Stomach (tissue), 4 donors: Measurements from ENCODE around the gene CADPS.

Experiments
- CTCF ChIP-seq, 7 experiments: fragments of 450-650 bp in 4 of 7; fragments of 200-600 bp in 3 of 7; sonication (generic) in 3 of 7; IDR thresholded peaks; one replicate each; pipeline ENCODE4 v1.5.1; 2016 to 2019; ENCODE audit warnings: antibody characterized with exemption in 7 of 7, control low read depth in 2 of 7, mild to moderate bottlenecking in 1 of 7
- POLR2A ChIP-seq, 4 donors: fragments of 450-650 bp; IDR thresholded peaks; one replicate each; pipeline ENCODE4 v1.6.1; 2016; ENCODE audit warnings: antibody characterized with exemption in 4 of 4, control low read depth in 2 of 4, mild to moderate bottlenecking in 1 of 4, moderate library complexity in 1 of 4
- POLR2AphosphoS5 ChIP-seq, 3 donors: sonication (generic); formaldehyde crosslinking; IDR thresholded peaks; one replicate each; pipeline ENCODE4 v1.6.1; 2016; ENCODE audit warnings: antibody characterized with exemption in 3 of 3

- TF ChIP-seq CTCF (IDR thresholded peaks at IDR 0.05) (no peak), POLR2AphosphoS5 (IDR thresholded peaks at IDR 0.05) (no peak), POLR2A (IDR thresholded peaks at IDR 0.05) (no peak)
Measured at GRCh38 chr3:62493109-62493801, 382.0 kb downstream of the CADPS start.
